Stimulated activated CD4-positive, alpha-beta T cell treated with anti-CD3 and anti-CD28 coated beads, Interleukin-4, amount 100 ng/mL, for 1 hour (primary cell): ENCODE results near the gene DPP3.
A peak's percentile ranks its signal among the peaks of the same experiment; 100 is the strongest.

Experiments used
- DNase-seq: peaks from one replicate; pipeline ENCODE4 v3.0.0-alpha.2; 2020

DPP3 gene

DNA sequence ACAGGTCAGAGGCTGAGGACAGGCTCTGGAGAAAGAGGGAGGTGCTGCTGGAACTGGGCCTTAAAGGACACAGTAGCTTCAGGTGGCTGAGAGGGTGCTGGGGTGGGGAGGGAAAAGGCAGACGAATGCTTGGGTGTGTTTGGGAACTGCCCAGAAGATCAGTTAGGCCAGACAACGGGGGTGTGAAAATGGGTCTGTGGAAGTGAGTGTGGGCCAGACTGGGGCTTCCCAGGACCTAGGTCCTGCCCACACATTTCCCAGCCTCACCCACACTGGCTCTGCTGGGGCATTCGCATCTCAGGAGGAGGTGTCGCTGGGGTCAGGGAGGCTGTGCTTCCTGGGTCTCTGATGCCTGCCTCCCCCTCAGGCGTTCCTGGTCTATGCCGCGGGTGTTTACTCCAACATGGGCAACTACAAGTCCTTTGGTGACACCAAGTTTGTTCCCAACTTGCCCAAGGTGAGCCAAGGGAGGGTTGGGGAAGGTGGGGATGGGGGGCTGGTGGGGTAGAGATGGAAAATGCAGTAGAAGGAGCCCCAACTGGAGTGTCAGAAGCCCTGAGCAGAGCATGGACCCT lies 4.7 kb downstream of the DPP3 start:
- DNase-seq, result no peak

DNA sequence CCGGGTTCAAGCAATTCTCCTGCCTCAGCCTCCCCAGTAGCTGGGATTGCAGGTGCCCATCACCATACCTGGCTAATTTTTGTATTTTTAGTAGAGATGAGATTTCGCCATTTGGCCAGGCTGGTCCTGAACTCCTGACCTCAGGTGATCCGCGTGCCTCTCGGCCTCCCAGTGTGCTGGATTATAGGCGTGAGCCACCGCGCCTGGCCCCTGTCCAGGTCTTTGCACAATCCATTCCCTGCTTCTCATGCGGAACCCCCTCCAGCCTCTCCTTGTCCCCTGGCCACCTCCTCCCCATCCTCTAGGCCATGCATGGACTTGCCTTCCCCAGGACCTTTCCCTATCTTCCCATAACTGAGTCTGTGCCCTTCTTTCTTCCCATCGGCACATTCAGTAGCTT lies 8.7 kb downstream of the DPP3 start:
- DNase-seq, result no peak

DNA sequence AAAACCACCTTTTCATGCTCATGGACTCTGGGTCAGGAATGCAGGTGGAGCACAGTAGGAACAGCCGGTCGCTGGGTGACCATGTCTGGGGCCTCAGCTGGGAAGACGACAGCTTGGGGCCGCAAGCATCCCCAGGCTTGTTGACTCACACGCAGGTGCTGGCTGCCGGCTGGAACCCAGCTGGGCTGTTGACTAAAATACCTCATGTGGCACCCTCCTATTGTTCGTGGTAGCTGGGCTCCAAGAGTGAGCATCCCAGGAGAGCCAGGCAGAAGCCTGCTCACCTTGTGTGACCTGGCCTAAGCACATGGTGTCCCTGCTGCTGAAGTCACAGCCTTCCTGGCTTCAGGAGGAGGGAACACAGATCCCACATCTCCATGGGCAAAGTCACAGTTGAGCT lies 9.4 kb downstream of the DPP3 start:
- DNase-seq, result no peak

DNA sequence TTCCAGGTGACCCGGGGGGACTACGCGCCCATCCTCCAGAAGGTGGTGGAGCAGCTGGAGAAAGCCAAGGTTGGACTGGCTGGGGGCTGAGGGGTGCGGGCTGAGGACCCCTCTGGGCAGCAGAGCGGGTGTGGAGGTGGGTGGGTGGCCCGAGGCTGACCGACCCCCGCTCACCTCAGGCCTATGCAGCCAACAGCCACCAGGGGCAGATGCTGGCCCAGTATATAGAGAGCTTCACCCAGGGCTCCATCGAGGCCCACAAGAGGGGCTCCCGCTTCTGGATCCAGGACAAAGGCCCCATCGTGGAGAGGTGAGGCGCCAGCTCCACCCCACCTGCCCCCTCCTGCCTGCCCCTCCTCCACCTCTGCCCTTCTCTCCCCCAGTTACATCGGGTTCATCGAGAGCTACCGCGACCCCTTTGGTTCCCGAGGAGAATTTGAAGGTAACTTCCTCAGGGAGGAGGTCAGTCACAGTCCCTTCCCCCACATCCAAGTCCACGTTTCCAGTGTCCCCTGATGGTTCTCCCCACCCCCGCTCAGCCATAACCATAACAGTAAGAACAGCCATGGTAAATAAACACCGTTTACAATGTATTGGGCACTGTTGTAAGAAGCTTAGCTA lies 11.2 kb downstream of the DPP3 start:
- DNase-seq, result no peak

DNA sequence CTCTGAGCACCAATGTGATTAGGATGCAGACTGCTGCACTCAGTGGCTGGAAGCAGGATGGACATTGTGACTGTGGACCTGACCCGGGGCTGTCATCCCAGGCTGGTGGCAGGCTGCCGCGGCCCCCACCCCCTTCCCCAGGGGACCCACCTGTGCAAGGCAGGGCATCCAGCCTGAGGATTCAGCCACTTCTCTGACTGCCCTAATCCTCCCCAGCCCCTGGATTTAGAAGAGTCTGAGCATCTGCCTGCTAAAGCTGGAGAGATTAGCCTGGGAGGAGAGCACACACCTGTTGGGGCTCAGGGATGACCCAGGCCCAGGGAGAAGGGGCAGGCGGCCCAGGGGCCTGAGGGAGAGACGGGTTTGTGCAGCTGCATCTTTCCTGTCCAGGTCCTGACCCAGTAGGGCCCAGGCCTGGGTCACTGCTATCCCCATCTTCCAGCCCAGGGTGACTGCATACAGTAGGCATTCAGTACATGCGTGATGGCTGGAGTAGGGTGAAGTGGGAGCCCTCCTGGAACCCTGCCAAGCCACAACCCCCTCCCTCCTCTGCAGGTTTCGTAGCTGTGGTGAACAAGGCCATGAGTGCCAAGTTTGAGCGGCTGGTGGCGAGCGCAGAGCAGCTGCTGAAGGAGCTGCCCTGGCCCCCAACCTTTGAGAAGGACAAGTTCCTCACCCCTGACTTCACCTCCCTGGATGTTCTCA lies 12.1 kb downstream of the DPP3 start:
- DNase-seq, result no peak

DNA sequence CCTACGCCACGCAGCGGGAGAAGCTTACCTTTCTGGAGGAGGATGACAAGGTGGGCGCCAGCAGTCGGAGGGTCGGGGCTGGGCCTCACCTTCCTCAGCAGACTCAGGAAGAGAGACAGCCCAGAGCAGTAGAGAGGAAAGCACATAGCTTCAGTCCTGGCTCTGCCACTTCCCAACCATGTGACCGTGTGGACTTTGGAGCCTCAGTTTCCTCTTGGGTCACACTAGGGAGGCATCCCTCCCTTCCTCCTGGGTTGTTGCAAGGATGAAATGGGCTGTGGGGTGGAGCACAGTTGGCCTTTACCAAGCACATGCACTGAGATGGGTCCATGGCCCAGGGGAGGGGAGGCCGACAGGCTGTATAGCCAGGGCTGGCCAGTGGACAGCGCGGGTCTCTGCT lies 12.9 kb downstream of the DPP3 start:
- no peak for DNase-seq

DNA sequence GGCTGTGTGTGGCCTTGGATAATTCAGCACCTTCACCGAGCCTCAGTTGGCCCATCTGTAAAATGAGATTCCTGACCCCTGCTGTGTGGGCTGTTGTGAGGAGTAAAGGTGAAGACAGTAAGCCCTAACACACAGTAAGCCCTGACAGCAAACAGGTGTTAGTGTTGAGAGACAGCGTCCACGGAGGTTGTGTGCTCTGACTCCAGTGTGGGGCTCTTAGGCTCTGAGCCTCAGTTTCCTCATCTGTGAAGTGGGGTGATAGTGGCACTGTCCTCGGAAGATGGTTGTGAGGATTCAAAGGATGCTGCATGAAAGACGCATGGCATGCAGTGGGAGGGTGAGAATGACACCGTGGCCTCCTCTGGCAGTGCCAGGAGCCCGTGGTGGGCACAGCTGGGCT lies 14.2 kb downstream of the DPP3 start:
- DNase-seq, result no peak

DNA sequence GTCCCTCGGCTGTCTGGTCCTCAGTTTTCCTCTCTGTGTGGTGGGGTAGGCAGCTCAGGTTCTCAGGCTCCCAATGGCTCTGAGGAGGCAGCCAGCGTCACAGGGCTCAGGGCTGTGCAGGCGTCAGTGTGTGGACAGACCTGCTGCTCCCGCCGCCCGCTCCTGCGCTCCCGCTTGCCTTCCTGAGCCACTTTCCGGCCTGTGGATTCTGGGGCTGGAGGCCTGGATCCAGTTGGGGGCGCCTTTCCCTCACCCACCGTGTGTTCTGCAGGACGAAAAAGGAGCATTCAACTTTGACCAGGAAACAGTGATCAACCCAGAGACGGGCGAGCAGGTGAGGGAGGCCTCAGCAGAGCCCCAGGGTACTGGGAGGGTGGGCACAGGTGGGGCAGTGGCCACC lies 14.7 kb downstream of the DPP3 start:
- DNase-seq, result no peak

DNA sequence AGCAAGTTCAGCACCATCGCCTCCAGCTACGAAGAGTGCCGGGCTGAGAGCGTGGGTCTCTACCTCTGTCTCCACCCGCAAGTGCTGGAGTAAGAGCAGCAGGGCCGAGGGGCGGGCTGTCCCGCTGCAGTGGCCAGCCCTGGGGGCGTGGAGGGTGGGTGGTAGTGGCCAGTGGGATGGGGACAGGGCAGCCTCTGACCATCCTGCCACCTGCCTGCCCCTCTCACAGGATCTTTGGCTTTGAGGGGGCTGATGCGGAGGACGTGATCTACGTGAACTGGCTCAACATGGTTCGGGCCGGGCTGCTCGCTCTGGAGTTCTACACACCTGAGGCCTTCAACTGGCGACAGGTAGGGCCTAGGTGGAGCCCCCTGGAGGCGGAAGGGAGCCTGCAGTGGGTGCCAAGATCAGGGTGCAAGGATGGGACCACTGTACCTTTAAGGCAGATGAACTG lies 15.2 kb downstream of the DPP3 start:
- no peak for DNase-seq

DNA sequence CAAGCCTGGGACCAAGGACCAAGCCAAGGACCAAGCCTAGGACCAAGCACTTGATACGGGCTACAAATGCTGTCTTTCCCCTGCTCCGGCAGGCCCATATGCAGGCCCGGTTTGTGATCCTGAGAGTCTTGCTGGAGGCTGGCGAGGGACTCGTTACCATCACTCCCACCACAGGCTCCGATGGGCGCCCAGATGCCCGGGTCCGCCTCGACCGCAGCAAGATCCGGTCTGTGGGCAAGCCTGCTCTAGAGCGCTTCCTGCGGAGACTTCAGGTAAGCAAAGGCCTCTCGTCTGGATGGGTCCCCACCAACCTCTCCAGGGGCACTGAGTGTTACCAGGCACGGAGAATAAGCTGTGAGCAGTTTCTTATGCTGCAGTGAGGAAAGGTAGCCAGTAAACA lies 17.0 kb downstream of the DPP3 start:
- DNase-seq, result no peak

DNA sequence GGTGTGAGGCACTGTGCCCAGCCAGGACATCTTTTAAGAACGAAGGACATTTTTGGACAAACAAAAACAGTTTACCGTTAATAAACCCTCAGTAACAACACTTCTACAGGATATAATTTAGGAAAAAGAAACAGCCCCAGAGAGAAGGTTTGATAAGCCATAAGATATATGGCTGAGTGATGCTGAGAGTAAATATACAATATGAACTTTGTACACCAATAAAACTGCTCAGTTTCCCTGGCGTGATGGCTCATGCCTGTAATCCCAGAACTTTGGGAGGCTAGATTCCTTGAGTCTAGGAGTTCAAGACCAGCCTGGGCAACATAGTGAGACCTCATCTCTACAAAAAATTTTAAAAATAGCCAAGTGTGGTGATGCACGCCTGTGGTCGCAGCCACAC lies 18.3 kb downstream of the DPP3 start:
- DNase-seq, result no peak

DNA sequence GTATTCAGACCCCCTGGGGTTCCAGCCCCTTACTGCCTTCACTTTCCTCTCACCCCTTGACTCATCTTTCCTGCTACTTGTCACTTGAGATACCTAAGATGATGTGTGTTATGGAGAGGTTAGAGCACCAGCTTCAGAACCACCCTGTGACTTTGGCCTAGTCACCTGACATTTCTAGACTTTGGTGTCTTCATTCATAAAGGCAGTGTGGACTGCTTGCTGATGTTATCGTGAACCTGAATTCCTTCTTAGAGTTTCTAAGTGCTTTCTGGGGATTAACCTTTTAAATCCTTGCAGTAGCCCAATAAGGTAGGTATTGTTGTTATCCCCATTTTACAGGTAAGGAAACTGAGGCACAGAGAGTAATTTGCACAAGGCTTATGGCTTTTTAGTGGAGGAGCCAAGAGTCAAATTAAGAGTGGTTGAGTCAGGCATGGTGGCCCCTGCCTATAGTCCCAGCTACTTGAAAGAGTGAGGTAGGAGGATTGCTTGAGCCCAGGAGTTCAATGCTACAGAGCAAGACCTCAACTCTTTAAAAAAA lies 25.1 kb downstream of the DPP3 start:
- no peak for DNase-seq

DNA sequence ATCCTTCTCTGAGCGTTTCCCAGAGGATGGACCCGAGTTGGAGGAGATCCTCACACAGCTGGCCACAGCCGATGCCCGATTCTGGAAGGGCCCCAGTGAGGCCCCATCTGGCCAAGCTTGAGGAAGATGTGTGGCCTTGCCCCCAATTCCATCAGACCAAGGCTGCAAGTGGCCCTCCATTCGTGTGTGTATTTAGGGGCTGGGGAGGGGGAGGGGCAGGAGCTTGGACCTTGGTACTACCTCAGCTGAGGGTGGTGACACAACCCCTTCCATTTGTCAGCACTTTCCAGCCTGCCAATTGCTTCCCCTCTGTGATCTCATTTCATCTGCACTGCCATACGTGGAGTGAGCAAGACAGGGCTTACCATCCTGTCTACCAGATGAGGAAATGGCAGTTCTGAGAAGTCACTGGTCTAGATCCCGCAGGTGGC lies 28.9 kb downstream of the DPP3 start:
- DNase-seq, result no peak

DNA sequence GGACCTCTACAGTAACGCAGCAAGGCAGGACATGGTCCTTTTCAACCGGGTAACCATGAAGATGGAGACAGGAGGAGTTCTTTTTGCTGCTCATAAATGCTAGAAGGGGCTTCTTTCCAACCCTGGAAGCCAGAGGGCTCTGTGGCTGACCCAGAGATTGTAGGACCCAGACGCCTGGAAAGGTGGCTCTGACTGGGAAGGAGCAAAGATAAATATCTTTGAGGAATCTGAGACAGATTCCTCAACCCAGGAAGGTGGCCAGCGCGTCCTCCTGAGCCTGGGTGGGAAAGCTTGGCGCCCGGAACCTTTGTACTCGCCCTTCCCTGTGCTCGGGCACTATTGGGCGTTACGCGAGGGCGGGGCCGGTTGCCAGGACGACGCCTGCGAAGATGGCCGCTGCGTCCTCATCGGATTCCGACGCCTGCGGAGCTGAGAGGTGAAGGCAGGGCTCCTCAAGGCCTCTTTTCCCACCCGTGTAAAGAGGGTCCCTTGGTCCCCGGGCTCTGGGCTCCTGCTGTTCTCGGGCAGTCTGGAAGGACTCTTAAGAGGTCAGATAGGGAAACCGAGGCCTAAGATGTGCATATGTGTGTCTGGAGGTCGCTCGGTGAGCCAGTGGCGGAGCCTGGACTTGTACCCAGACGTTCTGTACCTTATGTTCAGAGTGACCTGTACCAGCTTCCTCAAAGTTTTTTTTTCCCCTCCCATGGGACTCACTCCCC lies 30.2 kb downstream of the DPP3 start, which contains the start of gene BBS1:
Gene BBS1, plus strand, starts transcription at position 365 of the 719 bp plus-strand sequence. Its CDS starts 25 bp downstream, at position 390.
- peak; percentile 85 for DNase-seq

DNA sequence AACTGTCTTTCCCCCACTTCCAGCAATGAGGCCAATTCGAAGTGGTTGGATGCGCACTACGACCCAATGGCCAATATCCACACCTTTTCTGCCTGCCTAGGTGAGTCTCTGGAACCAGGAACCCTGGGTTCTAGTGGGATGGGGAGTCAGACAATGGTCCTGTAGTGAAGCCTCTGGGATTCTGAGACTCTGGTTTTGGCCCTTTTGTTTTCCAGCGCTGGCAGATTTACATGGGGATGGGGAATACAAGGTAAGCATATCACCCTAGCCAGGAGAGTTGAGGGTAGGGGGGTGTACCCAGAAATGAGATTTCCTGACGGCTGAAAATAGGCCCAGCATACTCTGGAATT lies 30.7 kb downstream of the DPP3 start:
- no peak for DNase-seq

DNA sequence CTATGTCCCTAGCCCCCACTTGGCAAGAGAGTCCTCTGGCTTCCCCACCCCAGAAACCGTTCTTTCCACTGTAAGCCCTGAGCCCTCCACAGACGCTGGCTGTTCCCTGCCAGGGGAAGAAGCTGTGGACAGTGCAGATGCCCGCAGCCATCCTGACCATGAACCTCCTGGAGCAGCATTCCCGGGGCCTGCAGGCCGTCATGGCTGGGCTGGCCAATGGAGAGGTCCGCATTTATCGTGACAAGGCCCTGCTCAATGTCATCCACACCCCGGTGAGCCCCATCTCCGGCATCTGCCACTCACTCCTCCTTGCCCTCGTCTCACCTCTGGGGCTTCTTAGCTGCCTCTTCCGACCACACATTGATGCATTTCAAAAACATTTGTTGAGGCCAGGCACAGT lies 43.4 kb downstream of the DPP3 start:
- DNase-seq, result no peak

DNA sequence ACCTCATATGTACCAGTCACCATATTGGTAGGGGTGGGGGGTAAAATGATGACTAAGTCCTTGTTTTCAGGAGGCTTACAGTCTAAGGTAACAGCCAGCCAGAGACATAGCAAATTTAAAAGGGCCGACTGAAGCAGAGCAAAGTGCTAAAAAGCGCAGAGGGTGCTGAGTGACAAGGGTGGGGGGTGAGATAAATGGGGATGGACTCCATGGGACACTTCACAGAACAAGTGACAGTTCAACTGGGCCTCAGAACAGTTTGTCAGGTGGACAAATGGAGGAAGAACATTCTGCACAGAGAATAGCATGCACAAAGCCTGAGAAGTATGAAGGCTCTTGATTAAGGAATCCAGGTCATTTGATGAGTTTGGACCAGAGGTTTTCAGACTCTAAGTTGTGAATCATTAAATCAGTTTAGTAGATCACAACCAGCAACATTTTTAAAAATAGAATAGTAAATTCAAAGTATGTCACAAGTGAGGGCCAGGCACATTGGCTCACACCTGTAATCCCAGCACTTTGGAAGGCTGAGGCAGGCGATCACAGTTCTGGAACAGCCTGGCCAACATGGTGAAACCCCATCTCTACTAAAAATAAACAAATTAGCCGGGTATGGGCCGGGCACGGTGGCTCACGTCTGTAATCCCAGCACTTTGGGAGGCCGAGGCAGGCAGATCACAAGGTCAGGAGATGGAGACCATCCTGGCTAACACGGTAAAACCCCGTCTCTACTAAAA lies 44.2 kb downstream of the DPP3 start:
- DNase-seq, result no peak

DNA sequence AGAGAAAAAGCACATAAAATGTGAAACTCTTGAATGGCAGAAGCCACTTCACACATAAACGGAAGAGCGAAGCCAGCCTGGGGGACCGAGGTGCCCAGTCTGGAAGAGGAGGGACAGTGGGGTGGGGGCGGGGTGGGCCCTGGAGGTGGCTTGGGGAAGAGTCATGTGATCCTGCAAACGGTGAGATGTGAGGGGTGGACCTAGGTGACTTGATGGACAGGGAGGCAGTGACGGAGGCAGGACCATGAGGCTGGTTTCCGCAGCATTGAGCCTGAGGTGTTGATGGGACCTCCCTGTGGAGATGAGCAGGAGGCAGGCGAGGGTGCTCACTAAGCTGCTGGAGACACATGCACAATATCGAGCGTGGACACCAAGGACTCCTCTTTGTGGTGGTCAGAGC lies 48.8 kb downstream of the DPP3 start:
- no peak for DNase-seq

DNA sequence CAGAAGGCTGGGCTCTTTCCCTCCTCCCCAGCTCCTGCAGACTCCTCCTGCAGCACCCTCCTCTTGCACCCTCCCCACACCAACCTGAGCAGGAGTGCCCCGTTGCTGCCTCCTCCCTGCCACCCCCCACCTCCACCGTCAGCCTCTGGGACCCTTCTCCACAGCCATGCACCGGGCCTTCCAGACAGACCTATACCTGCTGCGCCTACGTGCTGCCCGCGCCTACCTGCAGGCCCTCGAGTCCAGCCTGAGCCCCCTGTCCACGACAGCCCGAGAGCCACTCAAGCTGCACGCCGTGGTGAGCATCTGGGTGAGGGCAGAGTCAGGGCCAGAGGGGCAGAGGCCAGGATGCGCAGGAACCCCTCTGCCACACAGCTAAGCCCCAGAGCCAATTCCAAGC lies 49.4 kb downstream of the DPP3 start:
- DNase-seq, result no peak

DNA sequence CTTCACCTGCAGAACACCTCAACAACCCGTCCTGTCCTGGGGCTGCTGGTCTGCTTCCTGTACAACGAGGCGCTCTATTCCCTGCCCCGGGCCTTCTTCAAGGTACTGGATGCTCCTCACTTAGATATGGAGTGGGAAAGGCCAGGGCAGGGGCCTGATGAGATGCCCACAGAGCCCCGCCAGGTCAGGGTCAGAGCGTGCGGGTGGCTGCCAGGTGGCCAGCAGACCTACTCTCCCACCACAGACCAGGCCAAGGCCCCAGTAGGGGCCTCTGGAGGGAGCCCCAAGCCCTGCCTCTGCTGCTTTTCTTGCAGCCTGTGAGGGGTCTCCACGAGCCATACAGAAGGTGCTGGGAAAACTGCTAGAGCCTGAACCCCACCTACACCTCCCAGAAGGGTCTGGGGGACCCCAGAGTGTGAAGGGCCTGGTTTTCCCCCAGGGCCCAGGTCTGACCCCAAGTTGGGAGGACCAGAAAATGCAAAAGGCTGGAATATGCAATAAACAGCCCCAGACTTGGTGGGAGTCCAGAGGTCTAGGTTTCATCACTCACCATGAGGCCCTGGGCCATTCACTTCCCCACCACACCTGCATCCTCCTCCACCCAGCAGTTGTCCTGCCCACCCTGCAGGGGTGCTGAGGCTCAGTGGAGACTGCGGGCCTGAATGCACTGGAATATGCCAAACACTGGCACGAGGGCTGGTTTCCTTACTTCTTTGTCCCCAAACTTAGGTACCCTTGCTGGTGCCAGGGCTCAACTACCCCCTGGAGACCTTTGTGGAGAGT lies 50.9 kb downstream of the DPP3 start:
- no peak for DNase-seq

DNA sequence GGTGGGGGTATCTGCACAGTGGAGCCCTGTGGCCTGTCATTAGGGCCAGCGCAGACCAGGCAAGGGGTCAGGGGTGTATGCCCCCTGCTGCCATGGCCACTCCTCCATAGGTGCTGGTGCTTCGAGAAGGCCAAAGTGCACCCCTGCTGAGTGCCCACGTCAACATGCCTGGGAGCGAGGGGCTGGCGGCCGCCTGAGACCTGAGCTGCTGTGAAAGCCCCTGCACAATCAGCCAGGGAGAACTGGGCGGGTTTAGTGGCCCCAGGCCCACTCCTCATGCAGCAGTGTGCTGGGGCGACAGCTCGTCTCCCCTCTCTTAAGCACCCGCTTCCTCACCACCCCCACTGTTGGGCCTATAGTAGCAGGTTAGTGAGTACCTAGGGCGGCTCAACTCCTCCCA lies 51.6 kb downstream of the DPP3 start:
- DNase-seq, result no peak

DNA sequence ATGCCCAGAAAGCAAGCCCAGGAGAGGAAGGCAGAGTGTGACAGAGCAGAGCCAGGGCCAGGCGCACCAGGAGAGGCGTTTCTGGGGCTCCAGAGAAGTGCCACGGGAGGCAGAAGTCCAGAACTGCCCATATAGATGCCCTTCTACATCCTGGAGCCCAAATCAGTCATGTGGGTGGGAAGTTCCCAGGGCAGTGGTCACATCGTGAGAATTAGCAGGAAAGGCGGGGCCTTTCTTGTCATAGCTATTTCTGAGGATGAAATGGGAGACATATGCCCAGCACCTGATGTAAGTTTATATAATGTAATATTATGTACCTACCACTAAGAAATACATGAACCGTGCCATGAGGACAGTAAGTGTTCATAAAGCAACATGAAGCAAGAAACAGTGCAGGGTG lies 52.5 kb downstream of the DPP3 start:
- DNase-seq, result no peak
